Natural killer cell (primary cell): Measurements from ENCODE around the gene LRP1-AS. TPM values are rescaled to one million over a fixed set of nuclear protein-coding genes. Genes with fewer than 3 reads are reported as not detected.

ENCODE experiments used
- ATAC-seq, 3 donors: fragments of 150-1000 bp in 2 of 3; fragments of 200-7000 bp in 1 of 3; cut with Tn5 transposase; 1 replicate in 1 of 3; 2 replicates in 2 of 3; pipeline ENCODE4 v1.10.0; 2021; ENCODE audit warnings: mild to moderate bottlenecking in 2 of 3, moderate library complexity in 2 of 3
- DNase-seq, 2 donors: peaks; one replicate each; pipeline versions ENCODE4 v3.0.0 to v3.0.0-alpha.2; 2013 to 2021; ENCODE audit warnings: mixed read lengths in 1 of 2
- H3K27ac ChIP-seq: one replicate; pipeline ENCODE4 v1.5.1; 2013; ENCODE audit warnings: mild to moderate bottlenecking, low read length
- H3K27me3 ChIP-seq: one replicate; pipeline ENCODE4 v1.6.1; 2013; ENCODE audit warnings: low read length; ENCODE audit not compliant: control insufficient read depth, insufficient read depth
- H3K36me3 ChIP-seq: one replicate; pipeline ENCODE4 v1.6.1; 2013; ENCODE audit warnings: low read length; ENCODE audit not compliant: control insufficient read depth, insufficient read depth
- H3K4me1 ChIP-seq: one replicate; pipeline ENCODE4 v1.6.1; 2013; ENCODE audit warnings: low read length; ENCODE audit not compliant: control insufficient read depth, insufficient read depth
- H3K4me3 ChIP-seq: one replicate; pipeline ENCODE4 v1.5.1; 2013; ENCODE audit warnings: low read length
- H3K9me3 ChIP-seq: one replicate; pipeline ENCODE4 v1.6.1; 2013; ENCODE audit warnings: low read length; ENCODE audit not compliant: control insufficient read depth, insufficient read depth
- H3K27ac Mint-ChIP-seq, 2 donors: one replicate each; pipeline ENCODE4 v1.8.0; 2022; ENCODE audit warnings: mild to moderate bottlenecking in 2 of 2, mixed read lengths in 2 of 2, moderate library complexity in 1 of 2
- H3K27me3 Mint-ChIP-seq, 2 donors: one replicate each; pipeline ENCODE4 v1.8.0; 2022; ENCODE audit warnings: low read depth in 2 of 2, mixed read lengths in 2 of 2
- H3K36me3 Mint-ChIP-seq: one replicate; pipeline ENCODE4 v1.8.0; 2022; ENCODE audit warnings: mixed read lengths
- H3K4me1 Mint-ChIP-seq, 2 donors: one replicate each; pipeline ENCODE4 v1.8.0; 2022; ENCODE audit warnings: mixed read lengths in 2 of 2
- H3K4me3 Mint-ChIP-seq: one replicate; pipeline ENCODE4 v1.8.0; 2022; ENCODE audit warnings: mild to moderate bottlenecking, moderate library complexity, mixed read lengths
- H3K9me3 Mint-ChIP-seq, 2 donors: one replicate each; pipeline ENCODE4 v1.8.0; 2022; ENCODE audit warnings: mixed read lengths in 2 of 2
- WGBS: methylation state at CpG from one replicate; pipeline ENCODE4 v1.1.7; 2013; ENCODE audit warnings: missing lambda C conversion rate; ENCODE audit not compliant: insufficient coverage; 5-methylcytosine and 5-hydroxymethylcytosine counted together
- intact Hi-C: fragments of 100-400 bp; cut with micrococcal nuclease; formaldehyde crosslinking; loops from one replicate; pipeline ENCODE4 v1.14.2; 2022
- total RNA-seq, 4 donors: library from RNA; stranded (reverse); fragments of 120-200 nt in 1 of 4; gene quantifications; one replicate each; pipeline versions ENCODE4 v1.2.3 to v1.2.4, GENCODE V29; 2013 to 2022
- TF ChIP-seq, protein P1 (sequence below): fragments of 200-600 bp; IDR thresholded peaks from one replicate; pipeline ENCODE4 v1.8.0; 2022; ENCODE audit warnings: antibody characterized with exemption

Gene LRP1-AS
- total RNA-seq, 3 donors from 2014 or later (not counting 1 experiment from before 2014, with no cell fraction given), result not detected

DNA sequence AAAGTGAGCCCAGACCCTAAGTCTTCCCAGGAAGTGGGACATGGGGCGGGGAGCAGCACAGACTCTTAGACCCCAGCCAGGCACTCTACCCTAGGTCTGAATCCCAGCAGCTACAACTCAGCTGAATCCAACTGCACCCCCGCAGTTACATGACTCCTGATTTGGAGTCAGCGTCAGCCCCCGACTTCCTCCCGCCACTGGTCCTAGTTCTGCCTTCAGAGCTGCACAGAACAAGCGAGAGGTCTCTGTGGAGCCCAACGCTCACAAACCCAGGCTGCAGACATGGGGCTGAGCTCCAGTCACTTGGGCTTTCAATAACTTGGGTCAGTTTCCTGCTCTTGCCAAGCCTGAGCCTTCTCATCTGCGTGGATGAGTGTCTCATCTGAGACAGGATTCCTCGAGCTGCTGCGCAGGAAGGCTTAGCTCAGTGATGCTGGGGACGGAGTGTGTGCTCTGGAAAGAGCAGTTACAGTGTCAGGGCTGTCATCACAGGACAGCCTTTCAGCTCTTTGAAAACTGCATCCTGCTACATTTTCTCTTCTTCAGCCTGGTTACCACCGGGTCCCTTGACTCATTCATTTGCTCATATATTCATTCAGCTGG is 38.6 kb upstream of the LRP1-AS start:
- ATAC-seq (no peak), DNase-seq (no peak)
- H3K36me3 Mint-ChIP-seq, result no peaks in the 10 kb centered on the region
- TF ChIP-seq, protein P1, sequence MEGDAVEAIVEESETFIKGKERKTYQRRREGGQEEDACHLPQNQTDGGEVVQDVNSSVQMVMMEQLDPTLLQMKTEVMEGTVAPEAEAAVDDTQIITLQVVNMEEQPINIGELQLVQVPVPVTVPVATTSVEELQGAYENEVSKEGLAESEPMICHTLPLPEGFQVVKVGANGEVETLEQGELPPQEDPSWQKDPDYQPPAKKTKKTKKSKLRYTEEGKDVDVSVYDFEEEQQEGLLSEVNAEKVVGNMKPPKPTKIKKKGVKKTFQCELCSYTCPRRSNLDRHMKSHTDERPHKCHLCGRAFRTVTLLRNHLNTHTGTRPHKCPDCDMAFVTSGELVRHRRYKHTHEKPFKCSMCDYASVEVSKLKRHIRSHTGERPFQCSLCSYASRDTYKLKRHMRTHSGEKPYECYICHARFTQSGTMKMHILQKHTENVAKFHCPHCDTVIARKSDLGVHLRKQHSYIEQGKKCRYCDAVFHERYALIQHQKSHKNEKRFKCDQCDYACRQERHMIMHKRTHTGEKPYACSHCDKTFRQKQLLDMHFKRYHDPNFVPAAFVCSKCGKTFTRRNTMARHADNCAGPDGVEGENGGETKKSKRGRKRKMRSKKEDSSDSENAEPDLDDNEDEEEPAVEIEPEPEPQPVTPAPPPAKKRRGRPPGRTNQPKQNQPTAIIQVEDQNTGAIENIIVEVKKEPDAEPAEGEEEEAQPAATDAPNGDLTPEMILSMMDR, result no peak
- Histone ChIP-seq H3K4me3 (no peak overlapping the region), H3K36me3 (no peaks in the 10 kb centered on the region), H3K27me3 (no peaks in the 10 kb centered on the region), H3K9me3 (no peaks in the 10 kb centered on the region), H3K27ac (no peak overlapping the region), H3K4me1 (no peaks in the 10 kb centered on the region)
- WGBS, result 90% methylated on average over 12 of the region's 12 CpGs
- peaks cover 0 to 7% of the 10 kb centered on the region in 2 donors for H3K4me1 Mint-ChIP-seq
- H3K4me3 Mint-ChIP-seq, result no peak overlapping the region
- no peaks in the 10 kb centered on the region for H3K9me3 Mint-ChIP-seq
- no peak overlapping the region for H3K27ac Mint-ChIP-seq
- intact Hi-C loops, result loop anchor here (10.0 kb wide), 1 partner anchor 431 kb away; the partner anchor contains the start of gene PRIM1
- no peaks in the 10 kb centered on the region for H3K27me3 Mint-ChIP-seq

DNA sequence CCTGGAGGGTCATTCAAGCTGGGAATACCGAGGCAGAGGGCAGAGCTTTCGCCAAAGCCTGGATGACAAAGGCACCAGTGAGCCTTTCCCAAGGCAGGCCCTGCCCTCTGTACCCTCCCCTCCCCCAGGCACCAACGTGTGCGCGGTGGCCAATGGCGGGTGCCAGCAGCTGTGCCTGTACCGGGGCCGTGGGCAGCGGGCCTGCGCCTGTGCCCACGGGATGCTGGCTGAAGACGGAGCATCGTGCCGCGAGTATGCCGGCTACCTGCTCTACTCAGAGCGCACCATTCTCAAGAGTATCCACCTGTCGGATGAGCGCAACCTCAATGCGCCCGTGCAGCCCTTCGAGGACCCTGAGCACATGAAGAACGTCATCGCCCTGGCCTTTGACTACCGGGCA is 38.0 kb upstream of the LRP1-AS start:
- TF ChIP-seq, protein P1, result no peak
- no peaks in the 10 kb centered on the region for H3K36me3 ChIP-seq
- no peak for ATAC-seq
- Mint-ChIP-seq H3K27me3 (no peaks in the 10 kb centered on the region), H3K4me1 (peaks cover 0 to 7% of the 10 kb centered on the region in 2 donors), H3K4me3 (no peak overlapping the region), H3K27ac (no peak overlapping the region), H3K36me3 (no peaks in the 10 kb centered on the region), H3K9me3 (no peaks in the 10 kb centered on the region)
- no peaks in the 10 kb centered on the region for H3K4me1 ChIP-seq
- 92% methylated on average over 25 of the region's 25 CpGs for whole genome bisulfite sequencing
- no peaks in the 10 kb centered on the region for H3K27me3 ChIP-seq
- H3K9me3 ChIP-seq, result no peaks in the 10 kb centered on the region
- intact Hi-C loops, result loop anchor here (10.0 kb wide), 1 partner anchor 431 kb away; the partner anchor contains the start of gene PRIM1
- no peak overlapping the region for H3K4me3 ChIP-seq
- no peak overlapping the region for H3K27ac ChIP-seq
- no peak for DNase-seq

DNA sequence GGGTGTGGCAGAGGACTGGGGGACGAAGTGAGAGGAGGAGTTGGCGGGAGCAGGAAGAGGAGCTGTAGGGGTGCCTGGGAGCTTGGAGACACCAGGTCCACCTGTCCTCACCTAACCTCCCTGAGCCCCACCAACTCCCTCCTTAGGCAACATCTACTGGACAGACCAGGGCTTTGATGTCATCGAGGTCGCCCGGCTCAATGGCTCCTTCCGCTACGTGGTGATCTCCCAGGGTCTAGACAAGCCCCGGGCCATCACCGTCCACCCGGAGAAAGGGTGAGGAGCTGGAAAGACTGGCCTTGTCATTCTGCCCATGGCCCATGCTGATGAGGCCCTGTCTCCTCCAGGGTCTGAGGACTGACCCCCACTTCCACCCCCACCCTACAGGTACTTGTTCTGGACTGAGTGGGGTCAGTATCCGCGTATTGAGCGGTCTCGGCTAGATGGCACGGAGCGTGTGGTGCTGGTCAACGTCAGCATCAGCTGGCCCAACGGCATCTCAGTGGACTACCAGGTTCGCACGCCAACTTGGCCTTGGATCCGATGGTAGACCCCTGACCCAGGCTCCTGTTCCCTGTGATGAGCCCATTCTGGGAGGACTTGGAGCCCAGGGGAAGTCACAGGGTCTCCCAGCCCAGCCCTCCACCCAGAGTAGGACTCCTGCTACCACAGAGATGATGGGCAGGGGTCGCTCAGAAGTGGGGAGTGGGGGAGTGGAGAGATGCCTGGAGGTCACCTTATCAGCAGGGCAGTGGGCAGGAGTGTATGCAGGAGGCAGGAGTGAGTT is 36.7 kb upstream of the LRP1-AS start:
- Mint-ChIP-seq H3K27me3 (no peaks in the 10 kb centered on the region), H3K27ac (no peak overlapping the region), H3K36me3 (no peaks in the 10 kb centered on the region), H3K9me3 (no peaks in the 10 kb centered on the region), H3K4me3 (no peak overlapping the region), H3K4me1 (peaks cover 0 to 7% of the 10 kb centered on the region in 2 donors)
- no peaks in the 10 kb centered on the region for H3K4me1 ChIP-seq
- H3K27ac ChIP-seq, result no peak overlapping the region
- TF ChIP-seq, protein P1, result no peak
- DNase-seq (no peak), ATAC-seq (no peak)
- intact Hi-C loops, result loop anchor here (1.0 to 10.0 kb wide), 3 partner anchors 60 to 429 kb away; partner anchors contain the start of gene PRIM1
- 93% methylated on average over 21 of the region's 22 CpGs for WGBS
- no peak overlapping the region for H3K4me3 ChIP-seq
- H3K9me3 ChIP-seq, result no peaks in the 10 kb centered on the region
- no peaks in the 10 kb centered on the region for H3K27me3 ChIP-seq
- H3K36me3 ChIP-seq, result no peaks in the 10 kb centered on the region
